GM12891 (cell line): ENCODE measurements around the gene HIBADH.

ENCODE experiments used
- PAX5 ChIP-seq: IDR thresholded peaks from 2 replicates; pipeline ENCODE4 v1.6.1; 2011; ENCODE audit warnings: low read length, moderate library complexity, mild to moderate bottlenecking; ENCODE audit not compliant: insufficient read depth, severe bottlenecking
- POLR2A ChIP-seq: IDR thresholded peaks from 2 replicates; pipeline ENCODE4 v1.6.1; 2011; ENCODE audit warnings: low read depth, low read length, control low read depth
- POLR2AphosphoS5 ChIP-seq: IDR thresholded peaks from 2 replicates; pipeline ENCODE4 v1.6.1; 2011; ENCODE audit warnings: low read depth, low read length, control low read depth
- SPI1 ChIP-seq: IDR thresholded peaks from 2 replicates; pipeline ENCODE4 v1.6.1; 2011; ENCODE audit warnings: low read depth, low read length, control low read depth
- TAF1 ChIP-seq: IDR thresholded peaks from 2 replicates; pipeline ENCODE4 v1.6.1; 2011; ENCODE audit warnings: low read depth, low read length, control low read depth

DNA sequence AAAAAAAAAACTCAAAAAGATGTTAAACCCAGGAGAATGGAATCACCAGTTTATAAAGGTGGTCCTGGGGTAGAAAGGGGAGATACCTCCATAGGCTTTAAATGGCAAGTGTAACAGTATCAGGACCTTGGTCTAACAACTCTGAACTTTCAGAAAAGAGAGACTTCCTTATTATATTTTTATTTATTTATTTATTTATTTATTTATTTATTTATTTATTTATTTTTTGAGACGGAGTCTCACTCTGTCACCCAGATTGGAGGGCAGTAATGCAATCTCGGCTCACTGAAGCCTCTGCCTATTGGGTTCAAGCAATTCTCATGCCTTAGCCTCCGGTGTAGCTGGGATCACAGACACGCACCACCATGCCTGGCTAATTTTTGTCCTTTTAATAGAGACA, 12.4 kb downstream of the HIBADH start:
- no peak for TF ChIP-seq POLR2A
- TF ChIP-seq POLR2AphosphoS5 = no peak
- TF ChIP-seq TAF1 = no peak
- no peak for TF ChIP-seq PAX5
- TF ChIP-seq SPI1 = no peak
